H1 (cell line): ENCODE results near the gene SLIT3. TPM values are rescaled to one million over a fixed set of nuclear protein-coding genes. Genes with fewer than 3 reads are reported as not detected.

Experiments
- polyA plus RNA-seq, 7 experiments: library from polyadenylated mRNA; depleted of rRNA in 3 of 7; stranded (reverse) in 5 of 7; unstranded in 2 of 7; fragments of >200 nt in 5 of 7; fragments of 200-250 nt in 2 of 7; gene quantifications; 1 replicate in 5 of 7; 2 replicates in 1 of 7; 4 replicates in 1 of 7; pipeline versions ENCODE4 v1.2.1 to v1.2.3, GENCODE V29; 2011 to 2013; ENCODE audit warnings: missing spikeins in 2 of 7, mixed read lengths in 2 of 7
- total RNA-seq: library from RNA; stranded (reverse); fragmentation: NEBNext Ultra II Directional; extraction: Animal tissue kit (Norgen Biotek cat#: 25700); gene quantifications from 2 replicates; pipeline ENCODE4 v1.2.1, GENCODE V29; 2021
- TF ChIP-seq, protein P1 (sequence below): IDR thresholded peaks from 2 replicates; pipeline ENCODE4 v1.6.1; 2011; ENCODE audit warnings: low read length, improper control_type of control experiment
- TF ChIP-seq, protein P2 (sequence below): IDR thresholded peaks from 2 replicates; pipeline ENCODE4 v1.6.1; 2012; ENCODE audit warnings: inconsistent platforms

SLIT3 gene
- total and polyA plus RNA-seq, 2 of the 8 experiments (the other 6 are each of a cell fraction or from before 2014, with no cell fraction given): 1.1 to 1.2 TPM

DNA sequence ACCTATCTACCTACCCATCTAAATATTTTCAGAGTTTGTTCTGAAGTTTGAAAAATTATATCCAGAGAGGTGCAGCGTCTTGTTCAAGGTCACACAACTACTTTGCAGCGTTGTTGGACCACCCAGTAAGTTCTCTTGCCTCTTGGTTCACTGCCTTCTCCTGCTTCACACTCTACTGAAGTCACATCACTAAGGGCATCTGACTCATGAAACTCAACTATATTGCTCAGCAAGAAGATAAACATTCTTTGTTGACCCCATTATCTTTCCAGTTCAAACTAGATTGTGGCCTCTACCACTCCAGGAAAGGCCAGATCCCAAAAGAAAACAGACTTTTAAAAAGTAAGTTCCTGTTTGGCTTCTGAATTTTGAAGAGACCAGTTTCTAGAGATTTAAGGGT, 326.9 kb downstream of the SLIT3 start (continued):
- TF ChIP-seq, protein P1, sequence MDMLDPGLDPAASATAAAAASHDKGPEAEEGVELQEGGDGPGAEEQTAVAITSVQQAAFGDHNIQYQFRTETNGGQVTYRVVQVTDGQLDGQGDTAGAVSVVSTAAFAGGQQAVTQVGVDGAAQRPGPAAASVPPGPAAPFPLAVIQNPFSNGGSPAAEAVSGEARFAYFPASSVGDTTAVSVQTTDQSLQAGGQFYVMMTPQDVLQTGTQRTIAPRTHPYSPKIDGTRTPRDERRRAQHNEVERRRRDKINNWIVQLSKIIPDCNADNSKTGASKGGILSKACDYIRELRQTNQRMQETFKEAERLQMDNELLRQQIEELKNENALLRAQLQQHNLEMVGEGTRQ: no peak
- TF ChIP-seq, protein P2, sequence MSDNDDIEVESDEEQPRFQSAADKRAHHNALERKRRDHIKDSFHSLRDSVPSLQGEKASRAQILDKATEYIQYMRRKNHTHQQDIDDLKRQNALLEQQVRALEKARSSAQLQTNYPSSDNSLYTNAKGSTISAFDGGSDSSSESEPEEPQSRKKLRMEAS: no peak
